Trophoblast cell (in vitro differentiated cells and primary cell): ENCODE data around the gene WT1.
"Not testable (repeated sequence)": the region's sequence is repeated elsewhere in the genome, so short reads cannot be mapped to it uniquely, and the experiment has no call there.

ENCODE experiments used
- DNase-seq, 2 donors: peaks; one replicate each; pipeline ENCODE4 v3.0.0-alpha.2; 2016
- H2AFZ ChIP-seq: 2 replicates; pipeline ENCODE4 v1.6.1; 2013; ENCODE audit warnings: low read length, moderate library complexity, mild to moderate bottlenecking; ENCODE audit not compliant: insufficient read depth, poor library complexity
- H2AK5ac ChIP-seq: 2 replicates; pipeline ENCODE4 v1.6.1; 2013; ENCODE audit warnings: mild to moderate bottlenecking, low read length
- H2BK120ac ChIP-seq: 2 replicates; pipeline ENCODE4 v1.6.1; 2013; ENCODE audit warnings: low read length, mild to moderate bottlenecking, moderate library complexity; ENCODE audit not compliant: insufficient read depth, poor library complexity
- H2BK12ac ChIP-seq: 2 replicates; pipeline ENCODE4 v1.6.1; 2013; ENCODE audit warnings: mild to moderate bottlenecking, low read length, moderate library complexity
- H2BK5ac ChIP-seq: 2 replicates; pipeline ENCODE4 v1.6.1; 2013; ENCODE audit warnings: low read length, low read depth, moderate library complexity, mild to moderate bottlenecking; ENCODE audit not compliant: poor library complexity
- H3K14ac ChIP-seq: 2 replicates; pipeline ENCODE4 v1.6.1; 2013; ENCODE audit warnings: mild to moderate bottlenecking, low read length
- H3K18ac ChIP-seq: 2 replicates; pipeline ENCODE4 v1.6.1; 2013; ENCODE audit warnings: mild to moderate bottlenecking, low read length
- H3K23ac ChIP-seq: 2 replicates; pipeline ENCODE4 v1.6.1; 2013; ENCODE audit warnings: low read length
- H3K27ac ChIP-seq: 2 replicates; pipeline ENCODE4 v1.5.1; 2013; ENCODE audit warnings: low read depth, mild to moderate bottlenecking, inconsistent platforms, low read length, moderate library complexity
- H3K27me3 ChIP-seq: 2 replicates; pipeline ENCODE4 v1.6.1; 2013; ENCODE audit warnings: inconsistent platforms, mild to moderate bottlenecking, low read length, moderate library complexity; ENCODE audit not compliant: insufficient read depth
- H3K36me3 ChIP-seq, 2 experiments: 1 replicate in 1 of 2; 2 replicates in 1 of 2; pipeline ENCODE4 v1.6.1; 2013; ENCODE audit warnings: low read length in 2 of 2, mild to moderate bottlenecking in 2 of 2, moderate library complexity in 1 of 2; ENCODE audit not compliant: insufficient read depth in 2 of 2, control insufficient read depth in 1 of 2
- H3K4ac ChIP-seq: 2 replicates; pipeline ENCODE4 v1.6.1; 2013; ENCODE audit warnings: low read depth, mild to moderate bottlenecking, low read length, moderate library complexity
- H3K4me1 ChIP-seq, 2 experiments: 1 replicate in 1 of 2; 2 replicates in 1 of 2; pipeline ENCODE4 v1.6.1; 2013; ENCODE audit warnings: low read length in 2 of 2, mild to moderate bottlenecking in 2 of 2, moderate library complexity in 1 of 2; ENCODE audit not compliant: insufficient read depth in 2 of 2, control insufficient read depth in 1 of 2
- H3K4me2 ChIP-seq: 2 replicates; pipeline ENCODE4 v1.6.1; 2013; ENCODE audit warnings: inconsistent platforms, mild to moderate bottlenecking, low read length, moderate library complexity
- H3K4me3 ChIP-seq: 2 replicates; pipeline ENCODE4 v1.5.1; 2013; ENCODE audit warnings: mild to moderate bottlenecking, low read depth, low read length, inconsistent platforms
- H3K79me1 ChIP-seq: one replicate; pipeline ENCODE4 v1.6.1; 2013; ENCODE audit warnings: low read length
- H3K79me2 ChIP-seq: 2 replicates; pipeline ENCODE4 v1.6.1; 2013; ENCODE audit warnings: low read length, mild to moderate bottlenecking; ENCODE audit not compliant: control insufficient read depth, insufficient read depth, poor library complexity
- H3K9ac ChIP-seq: 2 replicates; pipeline ENCODE4 v1.6.1; 2013; ENCODE audit warnings: mild to moderate bottlenecking, low read length
- H3K9me3 ChIP-seq: 2 replicates; pipeline ENCODE4 v1.6.1; 2013; ENCODE audit warnings: low read depth, mild to moderate bottlenecking, control low read depth, inconsistent platforms, low read length; ENCODE audit not compliant: insufficient read depth
- H4K12ac ChIP-seq: 2 replicates; pipeline ENCODE4 v1.6.1; 2013; ENCODE audit warnings: low read depth, mild to moderate bottlenecking, low read length, moderate library complexity
- H4K8ac ChIP-seq: 2 replicates; pipeline ENCODE4 v1.6.1; 2013; ENCODE audit warnings: low read depth, mild to moderate bottlenecking, low read length, moderate library complexity
- H4K91ac ChIP-seq: one replicate; pipeline ENCODE4 v1.6.1; 2013; ENCODE audit warnings: low read depth, mild to moderate bottlenecking, low read length, moderate library complexity
- WGBS: extraction: QIAGEN DNeasy Blood & Tissue Kit; methylation state at CpG from one replicate; pipeline ENCODE4 v1.1.7; 2013; ENCODE audit warnings: missing lambda C conversion rate; ENCODE audit not compliant: insufficient read length, insufficient coverage; ENCODE audit errors: extremely low coverage; 5-methylcytosine and 5-hydroxymethylcytosine counted together

Gene WT1

GRCh38 chr11:32472226-32472625, 36.9 kb upstream of the WT1 start:
- Histone ChIP-seq H3K14ac (no peak overlapping the region), H2AK5ac (no peak overlapping the region), H3K9me3 (no peaks in the 10 kb centered on the region), H3K18ac (no peak overlapping the region), H3K4me1 (no peaks in the 10 kb centered on the region), H4K8ac (no peak overlapping the region), H2BK12ac (no peak overlapping the region), H3K79me2 (no peaks in the 10 kb centered on the region), H2BK5ac (no peak overlapping the region), H3K4me2 (no peak overlapping the region), H3K79me1 (no peaks in the 10 kb centered on the region), H2BK120ac (no peak overlapping the region), H3K23ac (no peak overlapping the region), H3K4me3 (no peak overlapping the region), H3K27ac (no peak overlapping the region), H4K91ac (no peak overlapping the region), H2AFZ (no peak overlapping the region), H4K12ac (no peak overlapping the region), H3K36me3 (no peaks in the 10 kb centered on the region), H3K9ac (no peak overlapping the region), H3K4ac (no peak overlapping the region), H3K27me3 (no peaks in the 10 kb centered on the region)
- WGBS = no CpG with 5 or more reads among the region's 4 CpGs
- no peak for DNase-seq

- not testable (repeated sequence) for H4K91ac ChIP-seq, H3K4me2 ChIP-seq, H2BK120ac ChIP-seq, H2AFZ ChIP-seq, H3K4ac ChIP-seq, H2AK5ac ChIP-seq, H3K27me3 ChIP-seq, H3K14ac ChIP-seq, H4K12ac ChIP-seq, H3K4me3 ChIP-seq, H3K27ac ChIP-seq, H3K23ac ChIP-seq, H3K9ac ChIP-seq, H3K9me3 ChIP-seq, H4K8ac ChIP-seq, H2BK5ac ChIP-seq, H3K36me3 ChIP-seq, H3K79me2 ChIP-seq, H3K79me1 ChIP-seq, H3K4me1 ChIP-seq, H2BK12ac ChIP-seq, DNase-seq, H3K18ac ChIP-seq
- no CpG with 5 or more reads among the region's 4 CpGs for WGBS
Measured at GRCh38 chr11:32471544-32471943, 36.2 kb upstream of the WT1 start.

GRCh38 chr11:32469791-32470190, 34.5 kb upstream of the WT1 start:
- no peak overlapping the region for H4K91ac ChIP-seq
- no peak overlapping the region for H4K8ac ChIP-seq
- no peak overlapping the region for H2BK12ac ChIP-seq
- H3K27ac ChIP-seq = no peak overlapping the region
- H3K79me2 ChIP-seq = no peaks in the 10 kb centered on the region
- no peak overlapping the region for H3K4me3 ChIP-seq
- no peak for DNase-seq
- no peak overlapping the region for H3K14ac ChIP-seq
- no peak overlapping the region for H3K4me2 ChIP-seq
- no CpG with 5 or more reads among the region's 1 CpG for WGBS
- H3K4ac ChIP-seq = no peak overlapping the region
- no peak overlapping the region for H2BK120ac ChIP-seq
- no peaks in the 10 kb centered on the region for H3K9me3 ChIP-seq
- no peak overlapping the region for H2AK5ac ChIP-seq
- no peak overlapping the region for H4K12ac ChIP-seq
- H3K79me1 ChIP-seq = no peaks in the 10 kb centered on the region
- no peak overlapping the region for H3K23ac ChIP-seq
- no peak overlapping the region for H3K18ac ChIP-seq
- H3K27me3 ChIP-seq = no peaks in the 10 kb centered on the region
- no peak overlapping the region for H2AFZ ChIP-seq
- H3K4me1 ChIP-seq = no peaks in the 10 kb centered on the region
- H3K36me3 ChIP-seq = no peaks in the 10 kb centered on the region
- H3K9ac ChIP-seq = no peak overlapping the region
- H2BK5ac ChIP-seq = no peak overlapping the region

GRCh38 chr11:32466279-32466915, 31.1 kb upstream of the WT1 start:
- Histone ChIP-seq H4K12ac (peak overlapping the region; percentile 28), H4K91ac (no peak overlapping the region), H2BK5ac (no peak overlapping the region), H3K79me1 (no peaks in the 10 kb centered on the region), H3K9me3 (no peaks in the 10 kb centered on the region), H3K18ac (no peak overlapping the region), H2BK120ac (no peak overlapping the region), H3K9ac (no peak overlapping the region), H3K4me1 (no peaks in the 10 kb centered on the region), H2AK5ac (no peak overlapping the region), H3K27me3 (no peaks in the 10 kb centered on the region), H4K8ac (no peak overlapping the region), H3K14ac (no peak overlapping the region), H3K27ac (no peak overlapping the region), H3K79me2 (no peaks in the 10 kb centered on the region), H2AFZ (peak overlapping the region; percentile 45), H2BK12ac (no peak overlapping the region), H3K23ac (no peak overlapping the region), H3K4me2 (no peak overlapping the region), H3K4me3 (no peak overlapping the region), H3K4ac (no peak overlapping the region), H3K36me3 (no peaks in the 10 kb centered on the region)
- DNase-seq = peak in 1 of 2 donors; percentile 22
- no CpG with 5 or more reads among the region's 5 CpGs for WGBS
